ENCODE data around the gene DHRS1.

Gene DHRS1

DNA sequence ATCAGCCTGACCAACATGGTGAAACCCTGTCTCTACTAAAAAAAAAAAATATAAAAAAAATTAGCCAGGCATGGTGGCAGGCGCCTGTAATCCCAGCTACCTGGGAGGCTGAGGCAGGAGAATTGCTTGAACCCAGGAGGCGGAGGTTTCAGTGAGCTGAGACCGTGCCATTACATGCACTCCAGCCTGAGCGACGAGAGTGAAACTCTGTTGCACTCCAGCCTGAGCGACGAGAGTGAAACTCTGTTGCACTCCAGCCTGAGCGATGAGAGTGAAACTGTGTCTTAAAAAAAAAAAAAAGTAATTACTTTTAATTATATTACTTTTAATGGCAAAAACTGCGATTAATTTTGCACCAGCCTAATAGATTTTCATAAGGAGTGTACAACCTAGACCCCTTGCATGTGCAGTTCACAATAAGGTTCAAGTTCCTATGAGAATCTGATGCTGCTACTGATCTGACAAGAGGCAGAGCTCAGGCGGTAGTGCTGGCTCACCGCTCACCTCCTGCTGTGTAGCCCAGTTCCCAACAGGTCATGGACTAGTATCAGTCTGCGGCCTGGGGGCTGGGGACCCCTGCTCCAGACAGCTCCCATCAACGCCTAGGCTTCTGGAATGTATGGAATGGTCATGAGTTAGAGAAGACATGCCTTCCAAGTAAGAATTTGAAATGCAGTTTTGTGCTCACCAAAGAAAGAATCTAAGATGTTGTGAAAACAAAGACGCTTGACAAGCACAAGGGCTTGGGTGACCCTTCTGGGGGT lies 21.8 kb upstream of the DHRS1 start:
- H3K4me3 Mint-ChIP-seq = no peak overlapping the region
- H3K27ac Mint-ChIP-seq = no peak overlapping the region
- H3K36me3 Mint-ChIP-seq = no peaks in the 10 kb centered on the region
- no peaks in the 10 kb centered on the region for H3K9me3 Mint-ChIP-seq
- no peak for ATAC-seq (replicated peaks)
- H3K4me1 Mint-ChIP-seq = peaks cover 4 to 6% of the 10 kb centered on the region in 2 donors
- DNase-seq = no peak
- H3K27me3 Mint-ChIP-seq = peaks cover 22 to 28% of the 10 kb centered on the region in 2 donors

DNA sequence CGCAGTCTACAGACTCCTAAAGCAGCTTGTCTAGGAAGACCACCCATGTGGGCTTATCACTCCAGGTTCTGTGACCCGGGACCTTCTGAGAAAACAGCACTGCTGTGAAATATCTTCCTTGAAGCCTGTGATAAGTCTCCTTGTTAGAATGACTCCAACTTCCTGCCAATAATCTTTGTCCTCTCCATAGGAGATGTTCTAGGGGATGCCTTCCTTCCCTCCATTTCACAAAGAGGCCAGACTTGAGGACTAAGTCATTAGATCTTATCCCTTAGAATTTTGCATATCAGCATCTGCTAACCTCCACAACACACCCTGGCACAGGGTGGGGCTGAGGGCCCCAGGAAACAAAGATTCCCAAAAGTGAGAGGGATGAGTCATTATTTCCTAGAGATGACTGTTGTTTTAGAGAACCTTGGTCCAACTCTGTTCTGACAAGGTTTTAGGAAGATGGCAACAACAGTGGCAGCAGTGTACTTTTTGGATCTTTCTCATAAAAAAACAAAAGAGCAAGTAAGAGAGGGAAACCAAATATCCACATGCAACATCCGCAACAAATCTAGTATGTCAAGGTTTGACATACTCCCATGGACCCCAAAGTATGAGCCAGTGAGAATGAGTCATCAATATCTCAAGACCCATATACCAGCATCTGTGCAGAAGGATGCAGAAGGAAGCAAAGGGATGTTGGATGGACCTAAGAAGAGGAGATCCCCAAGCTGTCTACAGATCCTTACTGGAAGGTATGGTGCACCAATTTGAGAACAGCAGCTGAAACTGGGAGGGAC lies 17.8 kb upstream of the DHRS1 start:
- H3K27ac Mint-ChIP-seq = no peak overlapping the region
- H3K27me3 Mint-ChIP-seq = peaks cover 15 to 21% of the 10 kb centered on the region in 2 donors
- no peaks in the 10 kb centered on the region for H3K9me3 Mint-ChIP-seq
- DNase-seq (no peak), ATAC-seq (replicated peaks) (no peak)
- H3K4me3 Mint-ChIP-seq = no peak overlapping the region
- peaks cover 28 to 33% of the 10 kb centered on the region in 2 donors for H3K4me1 Mint-ChIP-seq
- H3K36me3 Mint-ChIP-seq = peaks cover 5 to 19% of the 10 kb centered on the region in 2 donors

DNA sequence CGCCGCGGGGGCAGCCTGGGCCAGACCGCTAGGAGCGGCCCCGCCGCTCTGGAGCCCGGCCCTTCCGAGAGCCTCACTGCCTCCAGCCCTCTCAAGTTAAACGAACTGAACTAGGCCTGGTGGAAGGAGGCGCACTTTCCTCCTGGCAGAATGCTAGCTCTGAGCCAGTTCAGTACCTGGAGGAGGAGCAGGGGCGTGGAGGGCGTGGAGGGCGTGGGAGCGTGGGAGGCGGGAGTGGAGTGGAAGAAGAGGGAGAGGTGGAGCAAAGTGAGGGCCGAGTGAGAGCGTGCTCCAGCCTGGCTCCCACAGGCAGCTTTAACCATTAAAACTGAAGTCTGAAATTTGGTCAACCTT lies 17.0 kb upstream of the DHRS1 start:
- DNase-seq = no peak

DNA sequence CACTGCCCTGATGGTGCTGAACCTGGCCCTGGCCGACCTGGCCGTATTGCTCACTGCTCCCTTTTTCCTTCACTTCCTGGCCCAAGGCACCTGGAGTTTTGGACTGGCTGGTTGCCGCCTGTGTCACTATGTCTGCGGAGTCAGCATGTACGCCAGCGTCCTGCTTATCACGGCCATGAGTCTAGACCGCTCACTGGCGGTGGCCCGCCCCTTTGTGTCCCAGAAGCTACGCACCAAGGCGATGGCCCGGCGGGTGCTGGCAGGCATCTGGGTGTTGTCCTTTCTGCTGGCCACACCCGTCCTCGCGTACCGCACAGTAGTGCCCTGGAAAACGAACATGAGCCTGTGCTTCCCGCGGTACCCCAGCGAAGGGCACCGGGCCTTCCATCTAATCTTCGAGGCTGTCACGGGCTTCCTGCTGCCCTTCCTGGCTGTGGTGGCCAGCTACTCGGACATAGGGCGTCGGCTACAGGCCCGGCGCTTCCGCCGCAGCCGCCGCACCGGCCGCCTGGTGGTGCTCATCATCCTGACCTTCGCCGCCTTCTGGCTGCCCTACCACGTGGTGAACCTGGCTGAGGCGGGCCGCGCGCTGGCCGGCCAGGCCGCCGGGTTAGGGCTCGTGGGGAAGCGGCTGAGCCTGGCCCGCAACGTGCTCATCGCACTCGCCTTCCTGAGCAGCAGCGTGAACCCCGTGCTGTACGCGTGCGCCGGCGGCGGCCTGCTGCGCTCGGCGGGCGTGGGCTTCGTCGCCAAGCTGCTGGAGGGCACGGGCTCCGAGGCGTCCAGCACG lies 16.4 kb upstream of the DHRS1 start:
- Mint-ChIP-seq H3K36me3 (peaks cover 5 to 23% of the 10 kb centered on the region in 2 donors), H3K4me3 (no peak overlapping the region), H3K4me1 (peaks cover 39 to 46% of the 10 kb centered on the region in 2 donors), H3K27me3 (peaks cover 12 to 17% of the 10 kb centered on the region in 2 donors), H3K27ac (no peak overlapping the region), H3K9me3 (no peaks in the 10 kb centered on the region)
- no peak for DNase-seq
- ATAC-seq (replicated peaks) = no peak

More for the DNA sequence above, 17.0 kb upstream of the DHRS1 start:
- Mint-ChIP-seq H3K4me3 (no peak overlapping the region), H3K4me1 (peaks cover 35 to 40% of the 10 kb centered on the region in 2 donors), H3K27ac (no peak overlapping the region), H3K36me3 (peaks cover 5 to 23% of the 10 kb centered on the region in 2 donors), H3K27me3 (peaks cover 12 to 17% of the 10 kb centered on the region in 2 donors), H3K9me3 (no peaks in the 10 kb centered on the region)
- no peak for ATAC-seq (replicated peaks)

DNA sequence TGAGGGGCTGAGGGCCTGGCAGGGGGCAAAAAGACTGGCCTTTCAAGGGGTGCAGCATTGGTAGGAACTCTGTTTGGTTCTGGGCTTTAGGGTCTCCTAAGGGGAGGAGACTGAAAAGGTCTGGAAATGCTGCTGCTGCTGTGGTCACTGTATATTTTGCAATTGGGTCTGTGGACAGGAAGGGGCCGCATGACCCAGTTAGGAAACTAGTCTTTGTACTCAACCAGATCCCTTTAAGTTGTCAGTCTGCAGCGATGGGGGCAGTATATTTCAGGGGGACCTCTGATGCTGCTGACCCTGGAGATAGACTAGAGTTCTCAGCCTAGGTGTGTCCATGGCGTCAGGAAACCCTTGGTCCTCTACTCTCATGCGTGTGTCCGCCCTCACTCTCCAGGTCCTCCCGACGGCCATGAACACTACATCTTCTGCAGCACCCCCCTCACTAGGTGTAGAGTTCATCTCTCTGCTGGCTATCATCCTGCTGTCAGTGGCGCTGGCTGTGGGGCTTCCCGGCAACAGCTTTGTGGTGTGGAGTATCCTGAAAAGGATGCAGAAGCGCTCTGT lies 15.7 kb upstream of the DHRS1 start:
- Mint-ChIP-seq H3K27ac (no peak overlapping the region), H3K9me3 (no peaks in the 10 kb centered on the region), H3K27me3 (peaks cover 10 to 12% of the 10 kb centered on the region in 2 donors), H3K4me1 (peaks cover 41 to 53% of the 10 kb centered on the region in 2 donors), H3K36me3 (peaks cover 5 to 23% of the 10 kb centered on the region in 2 donors), H3K4me3 (no peak overlapping the region)
- ATAC-seq (replicated peaks) (no peak), DNase-seq (no peak)

DNA sequence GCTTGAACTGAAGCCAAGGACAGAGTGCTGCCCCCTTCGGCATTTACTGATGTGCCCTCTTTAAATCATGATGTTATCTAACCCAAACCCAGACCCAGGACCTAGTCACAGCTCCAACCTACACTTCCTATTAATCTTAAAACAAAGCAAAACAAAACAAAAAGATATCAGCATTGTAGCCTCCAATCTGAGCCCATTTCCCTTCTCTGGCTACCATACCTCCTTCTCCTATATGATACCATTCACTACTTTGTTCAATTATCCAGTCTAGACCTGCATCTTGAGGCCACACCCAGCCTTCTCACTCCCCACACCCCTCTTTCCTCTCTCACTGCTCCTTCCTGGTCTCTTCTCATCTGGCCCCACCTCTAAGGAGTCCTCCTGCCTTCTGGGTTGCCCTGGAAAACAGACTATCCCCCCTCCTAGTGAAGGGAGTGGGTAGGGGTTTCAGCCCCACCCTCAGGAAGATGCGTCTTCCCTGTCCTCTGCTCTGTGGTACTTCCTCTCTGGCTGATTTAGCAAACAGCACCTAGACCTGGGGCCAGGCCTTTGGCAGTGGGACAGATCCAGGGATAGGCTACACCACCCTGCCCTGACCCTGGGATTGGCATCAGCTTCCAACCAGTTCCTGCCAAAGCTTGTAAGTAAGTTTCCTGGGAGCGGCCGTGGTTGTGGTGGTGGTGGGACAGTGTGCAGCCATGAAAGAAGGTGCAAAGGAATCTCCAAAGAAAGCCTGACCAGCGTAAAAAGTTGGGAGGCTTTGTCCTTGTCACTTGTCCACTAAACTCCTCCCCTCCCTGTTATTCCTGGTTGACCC lies 15.0 kb upstream of the DHRS1 start:
- no peaks in the 10 kb centered on the region for H3K9me3 Mint-ChIP-seq
- H3K4me3 Mint-ChIP-seq = peak overlapping the region in 1 of 2 donors; percentile 9
- H3K27ac Mint-ChIP-seq = peak overlapping the region; percentile 15

DNA sequence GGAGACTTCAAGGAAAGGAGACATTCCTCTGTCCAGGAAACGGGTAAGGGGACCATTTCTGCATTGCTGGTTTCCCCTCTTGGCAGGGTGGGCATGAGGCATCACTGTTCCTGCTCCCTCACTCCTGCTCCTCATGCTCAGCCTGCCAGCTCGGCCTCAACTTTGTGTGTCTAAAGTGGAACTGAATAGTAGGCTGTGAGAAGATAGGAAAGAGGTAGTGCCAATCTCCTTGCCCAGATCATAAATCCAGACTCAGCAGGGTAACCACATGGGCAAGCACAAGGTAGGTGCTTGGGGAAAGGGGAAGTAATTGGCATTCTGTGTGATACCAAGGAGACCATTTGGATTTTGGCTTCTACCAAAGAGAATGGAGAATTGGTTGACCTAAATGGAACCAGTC lies 14.3 kb upstream of the DHRS1 start:
- no peaks in the 10 kb centered on the region for H3K27me3 Mint-ChIP-seq
- H3K36me3 Mint-ChIP-seq = peaks cover 15 to 34% of the 10 kb centered on the region in 2 donors
- H3K27ac Mint-ChIP-seq = peak overlapping the region; percentile 31
- H3K4me3 Mint-ChIP-seq = peak overlapping the region in 1 of 2 donors; percentile 31
- ATAC-seq (replicated peaks) (no peak), DNase-seq (no peak)
- peaks cover 52 to 67% of the 10 kb centered on the region in 2 donors for H3K4me1 Mint-ChIP-seq
- H3K9me3 Mint-ChIP-seq = no peaks in the 10 kb centered on the region

More for the DNA sequence above, 15.0 kb upstream of the DHRS1 start:
- ATAC-seq (replicated peaks) = no peak
- peaks cover 9 to 28% of the 10 kb centered on the region in 2 donors for H3K36me3 Mint-ChIP-seq
- no peak for DNase-seq
- peaks cover 5% of the 10 kb centered on the region in 2 donors for H3K27me3 Mint-ChIP-seq
- peaks cover 47 to 60% of the 10 kb centered on the region in 2 donors for H3K4me1 Mint-ChIP-seq

DNA sequence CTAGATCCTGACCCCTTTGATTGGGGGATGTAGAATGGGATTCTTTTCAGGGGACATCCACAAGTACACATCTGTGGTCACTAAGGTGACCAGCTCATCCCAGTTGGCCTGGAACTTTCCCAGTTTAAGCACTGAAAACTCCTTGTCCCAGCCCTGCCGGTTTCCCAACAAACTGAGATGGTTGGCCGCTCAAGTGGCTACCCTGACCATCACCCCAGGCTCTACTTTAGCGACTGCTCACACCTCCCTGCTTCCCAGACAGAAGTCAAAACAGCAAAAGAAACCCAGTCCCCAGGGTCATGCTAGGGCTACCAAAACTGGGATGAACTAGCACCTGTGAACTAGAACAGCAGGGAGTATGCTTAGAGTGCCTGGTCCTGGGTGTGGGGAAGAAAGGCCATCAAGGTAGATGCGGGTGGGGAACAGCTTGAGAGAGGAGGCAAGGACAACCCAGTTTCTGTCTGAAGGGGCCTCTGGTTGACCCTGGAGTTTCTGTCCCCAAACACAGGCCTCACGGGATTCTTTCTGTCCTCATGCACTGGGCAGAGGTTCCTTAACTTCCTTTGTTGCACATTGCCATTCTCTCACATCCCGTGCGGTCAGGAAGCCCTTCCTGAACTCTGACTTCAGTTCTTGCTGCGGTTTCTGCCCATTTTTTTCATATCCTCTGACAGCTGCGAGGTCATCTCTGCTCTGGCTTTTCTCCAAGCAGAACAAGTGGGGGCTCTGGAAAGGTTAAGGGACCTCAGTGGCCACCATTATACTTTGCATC lies 13.3 kb upstream of the DHRS1 start:
- DNase-seq = no peak
- Mint-ChIP-seq H3K4me1 (peaks cover 56 to 75% of the 10 kb centered on the region in 2 donors), H3K9me3 (no peaks in the 10 kb centered on the region), H3K4me3 (no peak overlapping the region), H3K27me3 (no peaks in the 10 kb centered on the region), H3K27ac (peak overlapping the region; percentile 59), H3K36me3 (peaks cover 21 to 41% of the 10 kb centered on the region in 2 donors)
- peak in 1 of 2 donors; percentile 6 for ATAC-seq (replicated peaks)

DNA sequence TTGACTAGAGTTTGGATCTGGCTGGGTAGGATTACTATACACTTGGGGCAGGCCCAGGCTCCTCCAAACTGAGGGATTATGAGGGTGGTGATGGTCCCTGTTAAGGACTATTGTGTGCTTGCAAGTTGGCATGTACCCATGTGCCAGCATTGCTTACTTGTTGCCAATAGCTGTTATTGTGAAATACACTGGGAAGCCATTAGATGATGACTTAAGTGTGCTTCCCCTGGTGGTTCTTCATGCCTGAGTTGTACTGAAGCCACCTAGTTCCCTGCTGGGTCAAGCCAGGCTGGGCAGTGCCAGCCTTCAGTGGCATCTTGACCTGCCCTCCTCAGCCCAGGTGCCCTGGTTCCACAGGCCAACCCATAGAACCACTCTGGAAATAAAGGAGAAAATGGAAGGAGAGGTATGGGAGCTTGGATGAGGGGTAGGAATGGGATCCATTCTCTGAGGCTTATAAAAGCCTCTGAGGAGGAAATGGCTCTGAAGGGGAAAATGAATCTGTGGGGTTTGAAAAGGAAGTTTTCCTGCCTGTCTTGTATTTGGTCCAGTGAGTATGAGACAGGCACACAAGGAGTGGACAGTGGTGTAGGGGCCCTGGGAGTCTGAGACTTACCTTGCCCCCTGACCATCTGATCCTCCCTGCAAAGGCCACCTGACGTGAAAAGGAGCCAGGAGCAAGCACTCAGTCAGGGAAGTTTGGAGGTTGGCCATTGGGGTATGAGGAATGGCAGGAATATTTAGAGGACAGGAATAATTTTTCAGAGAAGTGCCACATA lies 12.4 kb upstream of the DHRS1 start:
- Mint-ChIP-seq H3K4me3 (peak overlapping the region; percentile 76 to 79), H3K36me3 (peaks cover 24 to 47% of the 10 kb centered on the region in 2 donors), H3K27ac (peak overlapping the region; percentile 25), H3K27me3 (no peaks in the 10 kb centered on the region), H3K4me1 (peaks cover 59 to 79% of the 10 kb centered on the region in 2 donors), H3K9me3 (no peaks in the 10 kb centered on the region)
- ATAC-seq (replicated peaks) (no peak), DNase-seq (no peak)

DNA sequence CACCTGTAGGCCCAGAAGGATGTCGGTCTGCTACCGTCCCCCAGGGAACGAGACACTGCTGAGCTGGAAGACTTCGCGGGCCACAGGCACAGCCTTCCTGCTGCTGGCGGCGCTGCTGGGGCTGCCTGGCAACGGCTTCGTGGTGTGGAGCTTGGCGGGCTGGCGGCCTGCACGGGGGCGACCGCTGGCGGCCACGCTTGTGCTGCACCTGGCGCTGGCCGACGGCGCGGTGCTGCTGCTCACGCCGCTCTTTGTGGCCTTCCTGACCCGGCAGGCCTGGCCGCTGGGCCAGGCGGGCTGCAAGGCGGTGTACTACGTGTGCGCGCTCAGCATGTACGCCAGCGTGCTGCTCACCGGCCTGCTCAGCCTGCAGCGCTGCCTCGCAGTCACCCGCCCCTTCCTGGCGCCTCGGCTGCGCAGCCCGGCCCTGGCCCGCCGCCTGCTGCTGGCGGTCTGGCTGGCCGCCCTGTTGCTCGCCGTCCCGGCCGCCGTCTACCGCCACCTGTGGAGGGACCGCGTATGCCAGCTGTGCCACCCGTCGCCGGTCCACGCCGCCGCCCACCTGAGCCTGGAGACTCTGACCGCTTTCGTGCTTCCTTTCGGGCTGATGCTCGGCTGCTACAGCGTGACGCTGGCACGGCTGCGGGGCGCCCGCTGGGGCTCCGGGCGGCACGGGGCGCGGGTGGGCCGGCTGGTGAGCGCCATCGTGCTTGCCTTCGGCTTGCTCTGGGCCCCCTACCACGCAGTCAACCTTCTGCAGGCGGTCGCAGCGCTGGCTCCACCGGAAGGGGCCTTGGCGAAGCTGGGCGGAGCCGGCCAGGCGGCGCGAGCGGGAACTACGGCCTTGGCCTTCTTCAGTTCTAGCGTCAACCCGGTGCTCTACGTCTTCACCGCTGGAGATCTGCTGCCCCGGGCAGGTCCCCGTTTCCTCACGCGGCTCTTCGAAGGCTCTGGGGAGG lies 11.3 kb upstream of the DHRS1 start, which contains the start of gene LTB4R:
Gene LTB4R (plus strand): TSS at position 857 of the 959 bp plus-strand sequence. CDS start 4,150 bp downstream, outside the sequence.
- Mint-ChIP-seq H3K27ac (peak within 1 kb of the TSS; percentile 84), H3K4me3 (peak within 1 kb of the TSS; percentile 76 to 79), H3K4me1 (peaks cover 59 to 82% of the 10 kb centered on the region in 2 donors), H3K9me3 (no peaks in the 10 kb centered on the region), H3K36me3 (peaks cover 24 to 58% of the 10 kb centered on the region in 2 donors), H3K27me3 (no peaks in the 10 kb centered on the region)
- peak; percentile 78 to 82 for ATAC-seq (replicated peaks)
- peak; percentile 65 for DNase-seq

DNA sequence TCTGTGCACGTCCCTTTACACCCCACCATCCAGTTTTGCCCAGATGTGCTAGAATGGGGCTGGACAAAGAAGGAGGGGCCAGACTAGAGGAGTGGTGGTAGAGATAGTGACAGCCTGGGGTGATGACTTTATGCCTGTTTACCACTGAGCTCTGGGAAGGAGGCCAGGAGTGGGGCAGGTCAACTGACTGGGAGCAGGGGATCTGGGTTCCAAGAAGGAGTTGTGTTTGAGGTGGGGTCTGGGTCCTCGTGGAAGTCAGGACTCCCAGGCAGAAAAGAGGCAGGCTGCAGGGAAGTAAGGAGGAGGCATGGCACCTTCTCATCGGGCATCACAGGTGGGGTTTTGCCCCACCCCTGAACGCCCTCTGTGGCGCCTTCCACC lies 10.7 kb upstream of the DHRS1 start:
- no peak for ATAC-seq (replicated peaks)
- Mint-ChIP-seq H3K27ac (peak overlapping the region; percentile 63), H3K4me1 (peaks cover 59 to 83% of the 10 kb centered on the region in 2 donors), H3K4me3 (peak overlapping the region; percentile 18 to 79), H3K36me3 (peaks cover 24 to 61% of the 10 kb centered on the region in 2 donors), H3K9me3 (no peaks in the 10 kb centered on the region), H3K27me3 (no peaks in the 10 kb centered on the region)
- no peak for DNase-seq
